ENCODE results near the gene RXRA. TPM values are rescaled to one million over a fixed set of nuclear protein-coding genes. Genes with fewer than 3 reads are reported as not detected.

The RXRA gene
- total and polyA plus RNA-seq, 2 donors (not counting 3 experiments of a cell fraction or from before 2014, with no cell fraction given): 15.4 to 37.4 TPM

DNA sequence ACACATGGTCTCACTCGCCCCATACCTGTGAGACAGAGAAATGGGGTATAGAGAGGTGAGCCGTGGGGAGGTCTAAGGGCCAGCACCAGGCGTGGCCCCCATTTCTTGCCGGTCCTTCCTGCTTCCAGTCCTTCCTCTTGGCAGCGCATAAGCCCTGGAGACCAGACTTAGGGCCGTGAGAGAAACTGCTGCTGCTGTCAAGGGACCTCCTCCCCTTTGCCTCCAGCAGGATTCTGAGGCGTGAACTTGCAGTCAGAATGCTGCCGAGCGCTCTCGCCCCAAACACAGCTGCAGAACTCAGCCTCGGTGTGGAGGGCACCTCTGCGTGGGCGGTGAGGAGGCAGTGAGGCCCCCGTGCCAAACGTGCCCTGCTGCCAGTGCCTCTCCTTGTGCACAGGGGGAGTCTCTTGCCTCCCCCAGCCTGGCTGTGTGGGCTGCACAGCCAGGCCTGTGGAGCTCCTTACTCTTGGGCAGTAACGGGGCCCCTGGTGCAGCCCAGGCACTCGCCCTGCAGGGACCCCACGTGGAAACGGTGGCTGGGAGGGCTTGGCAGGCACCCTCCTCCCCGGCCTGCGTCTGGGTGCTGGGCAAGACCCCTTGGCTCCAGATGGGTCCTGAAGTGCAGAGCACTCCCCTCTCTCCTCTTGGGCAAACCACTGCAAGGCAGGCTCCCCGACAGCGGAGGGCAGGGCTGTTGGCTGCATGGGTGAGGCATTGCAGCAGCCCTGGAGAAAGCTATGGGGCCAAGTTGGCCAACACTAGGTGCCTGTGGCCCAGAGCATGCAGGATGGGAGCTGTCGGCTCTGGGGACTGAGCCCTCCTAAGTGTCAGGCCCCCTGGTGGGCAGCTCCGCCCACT, 85.4 kb downstream of the RXRA start:
- POLR2A ChIA-PET: no interaction called here
- Histone ChIP-seq H3K4me3 (replicated peaks in 1 of 3; ENCODE audit: insufficient read depth in 1 of 3, low read depth in 1 of 3, low read length in 3 of 3) (no peak overlapping the region), H4K20me1 (replicated peaks; ENCODE audit: control insufficient read depth, extremely low read depth, insufficient read depth, low read length) (no peaks in the 10 kb centered on the region), H3K9me1 (replicated peaks; ENCODE audit: control insufficient read depth, extremely low read depth, insufficient read depth, low read length) (no peaks in the 10 kb centered on the region), H2AFZ (ENCODE audit: low read depth, low read length) (no peak overlapping the region), H3K36me3 (ENCODE audit: control insufficient read depth in 2 of 2, extremely low read depth in 1 of 2, insufficient read depth in 2 of 2, low read length in 2 of 2) (no peaks in the 10 kb centered on the region), H3K27ac (ENCODE audit: insufficient read depth, low read depth, low read length) (no peak overlapping the region), H3K9ac (replicated peaks; ENCODE audit: extremely low read depth, insufficient read depth, low read length) (no peak overlapping the region), H3K27me3 (ENCODE audit: control insufficient read depth in 2 of 2, insufficient read depth in 2 of 2, low read length in 2 of 2) (no peaks in the 10 kb centered on the region), H3K79me2 (ENCODE audit: control insufficient read depth, insufficient read depth, low read length) (peaks cover 3% of the 10 kb centered on the region), H3K4me2 (ENCODE audit: insufficient read depth, low read length) (no peak overlapping the region), H3K4me1 (ENCODE audit: control insufficient read depth, extremely low read depth, insufficient read depth, low read length) (peaks cover 40% of the 10 kb centered on the region), H3K9me3 (replicated peaks; ENCODE audit: control insufficient read depth, insufficient read depth, low read length) (no peaks in the 10 kb centered on the region)
- DNase-seq (ENCODE audit: low read depth, low spot score) (no peak), FAIRE-seq (no peak)
- intact Hi-C loops (cut with micrococcal nuclease): loop anchor here (5.0 kb wide), 1 partner anchor 34 kb away; no protein-coding TSS in a partner anchor
- BruUV-seq (replicated peaks): no TSS peak
- dilution Hi-C loops (cut with MboI; ENCODE audit: extremely low pct_ligation_motif_present, low sequenced_read_pairs): no loop called here
- TF ChIP-seq POLR2AphosphoS5 (IDR thresholded peaks at IDR 0.05; ENCODE audit: insufficient read depth, low read depth, low read length): no peak
- TF ChIP-seq, protein P1, sequence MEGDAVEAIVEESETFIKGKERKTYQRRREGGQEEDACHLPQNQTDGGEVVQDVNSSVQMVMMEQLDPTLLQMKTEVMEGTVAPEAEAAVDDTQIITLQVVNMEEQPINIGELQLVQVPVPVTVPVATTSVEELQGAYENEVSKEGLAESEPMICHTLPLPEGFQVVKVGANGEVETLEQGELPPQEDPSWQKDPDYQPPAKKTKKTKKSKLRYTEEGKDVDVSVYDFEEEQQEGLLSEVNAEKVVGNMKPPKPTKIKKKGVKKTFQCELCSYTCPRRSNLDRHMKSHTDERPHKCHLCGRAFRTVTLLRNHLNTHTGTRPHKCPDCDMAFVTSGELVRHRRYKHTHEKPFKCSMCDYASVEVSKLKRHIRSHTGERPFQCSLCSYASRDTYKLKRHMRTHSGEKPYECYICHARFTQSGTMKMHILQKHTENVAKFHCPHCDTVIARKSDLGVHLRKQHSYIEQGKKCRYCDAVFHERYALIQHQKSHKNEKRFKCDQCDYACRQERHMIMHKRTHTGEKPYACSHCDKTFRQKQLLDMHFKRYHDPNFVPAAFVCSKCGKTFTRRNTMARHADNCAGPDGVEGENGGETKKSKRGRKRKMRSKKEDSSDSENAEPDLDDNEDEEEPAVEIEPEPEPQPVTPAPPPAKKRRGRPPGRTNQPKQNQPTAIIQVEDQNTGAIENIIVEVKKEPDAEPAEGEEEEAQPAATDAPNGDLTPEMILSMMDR (IDR thresholded peaks at IDR 0.05; ENCODE audit: extremely low read depth in 1 of 2, insufficient read depth in 1 of 2, low read depth in 1 of 2, low read length in 2 of 2): no peak
- no peak for TF ChIP-seq EZH2 (IDR thresholded peaks at IDR 0.05; ENCODE audit: borderline replicate concordance, low read depth, low read length, severe bottlenecking)
- TF ChIP-seq POLR2A (IDR thresholded peaks at IDR 0.05; ENCODE audit: low read depth, low read length): no peak
- TF ChIP-seq MYC (IDR thresholded peaks at IDR 0.05; ENCODE audit: low read depth, low read length): no peak
- TF ChIP-seq JUN (IDR thresholded peaks at IDR 0.05; ENCODE audit: borderline replicate concordance, insufficient read depth, insufficient read length, low read depth): no peak
- no peak for TF ChIP-seq FOS (IDR thresholded peaks at IDR 0.05; ENCODE audit: borderline replicate concordance, insufficient read depth, low read length)
- no peak for TF ChIP-seq GATA2 (IDR thresholded peaks at IDR 0.05; ENCODE audit: insufficient read depth, insufficient read length, low read depth, low read length)
- TF ChIP-seq, protein P2, sequence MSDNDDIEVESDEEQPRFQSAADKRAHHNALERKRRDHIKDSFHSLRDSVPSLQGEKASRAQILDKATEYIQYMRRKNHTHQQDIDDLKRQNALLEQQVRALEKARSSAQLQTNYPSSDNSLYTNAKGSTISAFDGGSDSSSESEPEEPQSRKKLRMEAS (IDR thresholded peaks at IDR 0.05; ENCODE audit: insufficient read depth, insufficient read length): no peak
- CTCF ChIA-PET: interaction anchor here (1.1 to 1.6 kb wide), 3 partner anchors 12 to 241 kb away, joined by 3 to 4 read pairs (median 4); no protein-coding TSS in a partner anchor

Measured in endothelial cell of umbilical vein (primary cell).